HG03196 (cell line): Measurements from ENCODE around the gene EFNA5.

ENCODE experiments used
- ATAC-seq: cut with Tn5 transposase; IDR thresholded peaks from one replicate; pipeline ENCODE4 v1.9.1; 2021; ENCODE audit not compliant: unreplicated experiment

EFNA5 gene

GRCh38 chr5:107673039-107673367 lies 2.3 kb upstream of the EFNA5 start:
- ATAC-seq, result no peak

- ATAC-seq, result no peak
These were observed 1.7 kb upstream of the EFNA5 start for GRCh38 chr5:107672211-107673038.

GRCh38 chr5:107671742-107672210 lies 1.0 kb upstream of the EFNA5 start:
- no peak for ATAC-seq

- no peak for ATAC-seq
These were observed 428 bp downstream of the EFNA5 start for GRCh38 chr5:107670087-107670931.

GRCh38 chr5:107669096-107670031 lies 1.4 kb downstream of the EFNA5 start:
- no peak for ATAC-seq

GRCh38 chr5:107668154-107669095 lies 2.3 kb downstream of the EFNA5 start:
- no peak for ATAC-seq

- no peak for ATAC-seq
These were observed 4.6 kb downstream of the EFNA5 start for GRCh38 chr5:107666051-107666655.

GRCh38 chr5:107665036-107665570 lies 5.6 kb downstream of the EFNA5 start:
- no peak for ATAC-seq

GRCh38 chr5:107663697-107664096 lies 7.0 kb downstream of the EFNA5 start:
- ATAC-seq, result no peak

- no peak for ATAC-seq
These were observed 9.1 kb downstream of the EFNA5 start for GRCh38 chr5:107661650-107662044.

GRCh38 chr5:107661038-107661649 lies 9.6 kb downstream of the EFNA5 start:
- ATAC-seq, result no peak

GRCh38 chr5:107658528-107658927 lies 12.2 kb downstream of the EFNA5 start:
- ATAC-seq, result no peak

- ATAC-seq, result no peak
These were observed 14.9 kb downstream of the EFNA5 start for GRCh38 chr5:107655831-107656230.

- ATAC-seq, result no peak
These were observed 15.9 kb downstream of the EFNA5 start for GRCh38 chr5:107654827-107655226.

- ATAC-seq, result no peak
These were observed 17.1 kb downstream of the EFNA5 start for GRCh38 chr5:107653685-107654084.

GRCh38 chr5:107652839-107653607 lies 17.7 kb downstream of the EFNA5 start:
- no peak for ATAC-seq

- no peak for ATAC-seq
These were observed 18.3 kb downstream of the EFNA5 start for GRCh38 chr5:107652408-107652807.

GRCh38 chr5:107651325-107651724 lies 19.4 kb downstream of the EFNA5 start:
- no peak for ATAC-seq
